Nephron (organoid): ENCODE data around the gene MORN1.
A peak's percentile ranks its signal among the peaks of the same experiment; 100 is the strongest.

Experiments used
- H3K27ac Mint-ChIP-seq, 3 experiments: 2 replicates each; pipeline ENCODE4 v1.8.0; 2020; ENCODE audit warnings: mixed read lengths in 3 of 3, mild to moderate bottlenecking in 2 of 3, moderate library complexity in 1 of 3
- H3K27me3 Mint-ChIP-seq: 2 replicates; pipeline ENCODE4 v1.8.0; 2021; ENCODE audit warnings: low read depth, mild to moderate bottlenecking, moderate library complexity, mixed read lengths
- H3K36me3 Mint-ChIP-seq: 2 replicates; pipeline ENCODE4 v1.8.0; 2020; ENCODE audit warnings: low read depth, mixed read lengths
- H3K4me1 Mint-ChIP-seq: 2 replicates; pipeline ENCODE4 v1.8.0; 2020; ENCODE audit warnings: mixed read lengths
- H3K4me3 Mint-ChIP-seq, 3 experiments: 2 replicates each; pipeline ENCODE4 v1.8.0; 2020; ENCODE audit warnings: mild to moderate bottlenecking in 3 of 3, mixed read lengths in 3 of 3, moderate library complexity in 2 of 3
- H3K9me3 Mint-ChIP-seq: 2 replicates; pipeline ENCODE4 v1.8.0; 2020; ENCODE audit warnings: mixed read lengths
- TF ChIP-seq, protein P1 (sequence below), 3 experiments: fragments of 200-600 bp; sonication (generic); IDR thresholded peaks; one replicate each; pipeline ENCODE4 v1.5.0; 2021; ENCODE audit warnings: antibody characterized with exemption in 3 of 3; ENCODE audit not compliant: unreplicated experiment in 3 of 3

The MORN1 gene

GRCh38 chr1:2307972-2308371 is 83.4 kb downstream of the MORN1 start:
- TF ChIP-seq, protein P1, sequence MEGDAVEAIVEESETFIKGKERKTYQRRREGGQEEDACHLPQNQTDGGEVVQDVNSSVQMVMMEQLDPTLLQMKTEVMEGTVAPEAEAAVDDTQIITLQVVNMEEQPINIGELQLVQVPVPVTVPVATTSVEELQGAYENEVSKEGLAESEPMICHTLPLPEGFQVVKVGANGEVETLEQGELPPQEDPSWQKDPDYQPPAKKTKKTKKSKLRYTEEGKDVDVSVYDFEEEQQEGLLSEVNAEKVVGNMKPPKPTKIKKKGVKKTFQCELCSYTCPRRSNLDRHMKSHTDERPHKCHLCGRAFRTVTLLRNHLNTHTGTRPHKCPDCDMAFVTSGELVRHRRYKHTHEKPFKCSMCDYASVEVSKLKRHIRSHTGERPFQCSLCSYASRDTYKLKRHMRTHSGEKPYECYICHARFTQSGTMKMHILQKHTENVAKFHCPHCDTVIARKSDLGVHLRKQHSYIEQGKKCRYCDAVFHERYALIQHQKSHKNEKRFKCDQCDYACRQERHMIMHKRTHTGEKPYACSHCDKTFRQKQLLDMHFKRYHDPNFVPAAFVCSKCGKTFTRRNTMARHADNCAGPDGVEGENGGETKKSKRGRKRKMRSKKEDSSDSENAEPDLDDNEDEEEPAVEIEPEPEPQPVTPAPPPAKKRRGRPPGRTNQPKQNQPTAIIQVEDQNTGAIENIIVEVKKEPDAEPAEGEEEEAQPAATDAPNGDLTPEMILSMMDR (IDR thresholded peaks at IDR 0.05; ENCODE audit: unreplicated experiment in 3 of 3) = no peak
- Mint-ChIP-seq H3K27ac (peak overlapping the region; percentile 33 to 62 (median 59)), H3K4me3 (no peak overlapping the region), H3K36me3 (peaks cover 31% of the 10 kb centered on the region), H3K4me1 (peaks cover 16% of the 10 kb centered on the region), H3K27me3 (no peaks in the 10 kb centered on the region), H3K9me3 (no peaks in the 10 kb centered on the region)

DNA sequence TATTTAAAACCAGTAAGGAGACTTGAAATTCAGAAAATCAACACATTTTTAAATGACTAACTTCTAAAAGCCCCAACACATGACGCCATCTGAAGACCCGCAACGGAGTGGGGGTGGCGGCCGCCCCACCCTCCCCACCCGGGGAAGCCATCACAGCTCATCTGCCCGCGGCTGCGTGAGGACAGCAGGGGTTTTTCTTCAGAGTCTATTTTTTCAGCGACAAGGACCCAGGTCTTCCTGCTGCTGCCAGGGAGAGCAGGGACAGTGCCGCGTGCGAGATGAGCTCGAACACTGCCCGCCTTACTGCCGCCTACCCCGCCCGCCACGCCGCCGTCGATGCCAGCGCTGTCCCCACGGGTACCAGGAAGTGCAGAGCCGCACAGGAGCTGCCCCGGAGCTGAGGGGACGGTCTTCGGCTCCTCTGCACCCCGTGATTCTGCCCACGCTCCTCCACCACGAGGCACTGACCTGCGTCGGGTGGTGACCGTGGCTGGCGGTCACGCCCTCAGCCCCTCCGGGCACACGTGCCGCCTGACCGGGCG is 84.2 kb downstream of the MORN1 start:
- no peak overlapping the region for H3K27ac Mint-ChIP-seq
- no peaks in the 10 kb centered on the region for H3K27me3 Mint-ChIP-seq
- H3K9me3 Mint-ChIP-seq = no peaks in the 10 kb centered on the region
- peaks cover 16% of the 10 kb centered on the region for H3K4me1 Mint-ChIP-seq
- TF ChIP-seq, protein P1 (IDR thresholded peaks at IDR 0.05; ENCODE audit: unreplicated experiment in 3 of 3) = no peak
- H3K36me3 Mint-ChIP-seq = peaks cover 31% of the 10 kb centered on the region
- H3K4me3 Mint-ChIP-seq = no peak overlapping the region

GRCh38 chr1:2306151-2306978 is 85.0 kb downstream of the MORN1 start:
- peaks cover 31% of the 10 kb centered on the region for H3K36me3 Mint-ChIP-seq
- no peak overlapping the region for H3K27ac Mint-ChIP-seq
- H3K27me3 Mint-ChIP-seq = no peaks in the 10 kb centered on the region
- H3K4me1 Mint-ChIP-seq = peaks cover 16% of the 10 kb centered on the region
- no peak overlapping the region for H3K4me3 Mint-ChIP-seq
- H3K9me3 Mint-ChIP-seq = no peaks in the 10 kb centered on the region
- TF ChIP-seq, protein P1 (IDR thresholded peaks at IDR 0.05; ENCODE audit: unreplicated experiment in 3 of 3) = no peak

DNA sequence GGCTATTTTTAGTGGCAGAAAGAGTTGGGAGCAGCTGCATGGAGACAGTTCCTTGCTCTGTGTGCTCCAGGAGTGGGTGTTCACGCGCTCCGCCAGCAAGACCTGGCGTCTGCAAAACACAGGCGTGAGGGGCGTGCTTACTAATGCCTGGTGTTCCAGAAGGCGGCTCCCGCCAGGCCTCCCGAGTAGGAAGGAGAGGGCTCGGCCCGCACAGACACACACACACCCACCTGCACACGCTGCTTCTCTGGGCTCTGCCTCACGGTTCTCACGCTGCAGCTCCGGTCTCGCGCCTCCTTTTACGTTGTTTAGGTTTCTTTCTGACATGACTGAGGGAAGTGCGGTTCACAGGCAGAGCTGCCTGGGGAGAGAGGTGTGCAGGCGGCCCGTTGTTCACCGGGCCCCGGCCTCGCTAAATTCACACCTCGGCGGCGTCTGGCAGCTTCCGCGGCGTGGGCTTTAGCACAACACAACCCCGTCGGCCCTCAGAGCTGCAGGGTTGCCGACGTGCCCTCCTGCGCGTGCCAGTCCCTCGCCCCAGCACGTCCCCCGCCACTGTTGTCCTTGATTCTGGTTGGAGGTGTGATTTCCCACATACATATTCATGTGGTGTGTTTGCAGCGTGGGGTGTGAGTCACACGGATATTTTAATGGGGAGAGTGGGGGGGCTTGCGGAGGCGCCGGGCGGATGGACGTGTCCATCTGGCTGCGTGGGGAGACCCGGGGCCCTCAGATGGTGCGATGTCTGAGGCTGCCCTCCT is 86.3 kb downstream of the MORN1 start:
- no peak overlapping the region for H3K27ac Mint-ChIP-seq
- peaks cover 16% of the 10 kb centered on the region for H3K4me1 Mint-ChIP-seq
- no peaks in the 10 kb centered on the region for H3K27me3 Mint-ChIP-seq
- TF ChIP-seq, protein P1 (IDR thresholded peaks at IDR 0.05; ENCODE audit: unreplicated experiment in 3 of 3) = no peak
- H3K36me3 Mint-ChIP-seq = peaks cover 31% of the 10 kb centered on the region
- H3K9me3 Mint-ChIP-seq = no peaks in the 10 kb centered on the region
- H3K4me3 Mint-ChIP-seq = no peak overlapping the region

DNA sequence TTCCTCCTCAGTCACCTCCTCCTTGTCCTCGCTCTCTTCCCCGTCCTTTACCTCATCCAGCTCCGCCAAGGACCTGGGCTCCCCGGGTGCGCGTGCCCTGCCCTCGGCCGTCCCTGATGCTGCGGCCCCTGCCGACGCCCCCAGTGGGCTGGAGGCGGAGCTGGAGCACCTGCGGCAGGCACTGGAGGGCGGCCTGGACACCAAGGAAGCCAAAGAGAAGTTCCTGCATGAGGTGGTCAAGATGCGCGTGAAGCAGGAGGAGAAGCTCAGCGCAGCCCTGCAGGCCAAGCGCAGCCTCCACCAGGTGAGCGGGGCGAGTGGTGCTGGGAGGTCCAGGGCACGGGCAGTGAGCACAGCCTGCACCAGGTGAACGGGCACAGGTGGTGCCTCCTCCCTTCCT is 87.1 kb downstream of the MORN1 start:
- Mint-ChIP-seq H3K4me1 (peaks cover 20% of the 10 kb centered on the region), H3K27me3 (no peaks in the 10 kb centered on the region), H3K4me3 (no peak overlapping the region), H3K36me3 (peaks cover 31% of the 10 kb centered on the region), H3K9me3 (no peaks in the 10 kb centered on the region), H3K27ac (no peak overlapping the region)
- TF ChIP-seq, protein P1 (IDR thresholded peaks at IDR 0.05; ENCODE audit: unreplicated experiment in 3 of 3) = no peak
